ENCODE data around the gene KLK10. TPM values are rescaled to one million over a fixed set of nuclear protein-coding genes. Genes with fewer than 3 reads are reported as not detected.
A peak's percentile ranks its signal among the peaks of the same experiment; 100 is the strongest.
"Not testable (repeated sequence)": the region's sequence is repeated elsewhere in the genome, so short reads cannot be mapped to it uniquely, and the experiment has no call there.

Gene KLK10
- total RNA-seq, 4 donors from 2014 or later = 73.4 to 816 (median 310) TPM

GRCh38 chr19:50975766-50976165 lies 43.7 kb downstream of the KLK10 start:
- H3K27me3 ChIP-seq = peaks cover 0 to 68% (median 0%) of the 10 kb centered on the region in 4 donors
- intact Hi-C loops (cut with DNase I) = no loop called here
- peaks cover 8 to 37% (median 11%) of the 10 kb centered on the region in 3 donors for H3K4me1 ChIP-seq
- no peaks in the 10 kb centered on the region for H3K9me3 ChIP-seq
- no peak for DNase-seq
- H3K4me3 ChIP-seq = no peak overlapping the region
- H3K27ac ChIP-seq = peak overlapping the region; percentile 55 to 77 (median 64)
- no peaks in the 10 kb centered on the region for H3K36me3 ChIP-seq
- 8% methylated on average over 8 of the region's 8 CpGs for WGBS, 2 donors
- no peak for TF ChIP-seq POLR2A (IDR thresholded peaks at IDR 0.05)
- no peak for TF ChIP-seq CTCF (IDR thresholded peaks at IDR 0.05)

DNA sequence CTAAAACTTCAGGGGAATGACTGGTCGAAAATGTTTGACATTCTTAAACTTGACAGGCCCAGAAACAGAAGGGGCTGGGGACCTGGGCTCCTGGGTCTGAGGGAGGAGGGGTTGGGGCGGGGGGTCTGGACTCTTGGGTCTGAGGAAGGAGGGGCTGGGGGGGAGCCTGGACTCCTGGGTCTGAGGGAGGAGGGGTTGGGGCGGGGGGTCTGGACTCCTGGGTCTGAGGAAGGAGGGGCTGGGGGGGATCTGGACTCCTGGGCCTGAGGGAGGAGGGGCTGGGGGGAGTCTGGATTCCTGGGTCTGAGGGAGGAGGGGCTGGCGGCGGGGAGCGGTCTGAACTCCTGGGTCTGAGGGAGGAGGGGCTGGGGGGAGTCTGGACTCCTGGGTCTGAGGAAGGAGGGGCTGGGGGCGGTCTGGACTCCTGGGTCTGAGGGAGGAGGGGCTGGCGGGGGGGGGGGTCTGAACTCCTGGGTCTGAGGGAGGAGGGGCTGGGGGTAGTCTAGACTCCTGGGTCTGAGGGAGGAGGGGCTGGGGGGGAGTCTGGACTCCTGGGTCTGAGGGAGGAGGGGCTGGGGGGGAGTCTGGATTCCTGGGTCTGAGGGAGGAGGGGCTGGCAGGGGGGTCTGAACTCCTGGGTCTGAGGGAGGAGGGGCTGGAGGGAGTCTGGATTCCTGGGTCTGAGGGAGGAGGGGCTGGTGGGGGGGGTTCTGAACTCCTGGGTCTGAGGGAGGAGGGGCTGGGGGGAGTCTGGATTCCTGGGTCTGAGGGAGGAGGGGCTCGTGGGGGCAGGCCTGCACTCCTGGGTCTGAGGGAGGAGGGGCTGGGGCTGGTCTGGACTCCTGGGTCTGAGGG lies 44.6 kb downstream of the KLK10 start:
- Histone ChIP-seq H3K9me3 (no peaks in the 10 kb centered on the region), H3K27ac (peak overlapping the region; percentile 55 to 77 (median 64)), H3K36me3 (no peaks in the 10 kb centered on the region), H3K27me3 (peaks cover 0 to 68% (median 0%) of the 10 kb centered on the region in 4 donors), H3K4me3 (no peak overlapping the region), H3K4me1 (peaks cover 9 to 44% (median 11%) of the 10 kb centered on the region in 3 donors)
- 27 to 29% methylated on average over 1 of the region's 9 CpGs for WGBS, 2 donors
- intact Hi-C loops (cut with DNase I) = no loop called here
- DNase-seq = no peak
- TF ChIP-seq POLR2A (IDR thresholded peaks at IDR 0.05) = no peak
- TF ChIP-seq CTCF (IDR thresholded peaks at IDR 0.05) = no peak

DNA sequence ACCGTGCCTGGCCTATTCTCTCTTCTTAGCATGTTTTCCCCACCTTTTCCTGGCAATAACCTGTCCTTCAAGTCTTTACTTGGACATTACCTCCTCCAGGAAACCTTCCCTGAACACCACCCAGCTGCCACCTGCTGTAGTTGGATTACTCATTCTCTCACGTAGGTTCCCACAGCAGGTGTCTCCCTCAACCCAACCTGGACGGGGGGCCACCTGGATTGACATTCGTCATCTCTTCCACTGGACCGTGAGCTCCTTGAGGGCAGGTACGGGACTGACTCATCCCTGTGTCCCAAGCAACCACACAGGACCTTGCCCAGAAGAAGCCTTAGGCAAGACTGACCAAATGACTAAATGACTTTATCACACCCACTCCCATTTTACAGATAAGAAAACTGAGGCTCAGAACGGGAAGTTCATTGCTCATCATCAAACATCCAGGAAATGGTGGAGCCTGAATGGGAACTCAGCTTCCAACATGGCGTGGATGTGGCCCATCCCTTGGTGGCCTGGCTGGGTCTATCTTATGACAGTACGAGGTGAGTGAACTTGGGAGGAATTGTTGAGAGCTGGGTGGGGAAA lies 46.6 kb downstream of the KLK10 start:
- H3K27me3 ChIP-seq = peaks cover 0 to 72% (median 0%) of the 10 kb centered on the region in 4 donors

GRCh38 chr19:50969810-50970209 lies 49.7 kb downstream of the KLK10 start:
- DNase-seq; H3K36me3 ChIP-seq; intact Hi-C loops (cut with DNase I); H3K9me3 ChIP-seq: not testable (repeated sequence)
- peak overlapping the region in 1 of 4 donors; percentile 24 for H3K4me3 ChIP-seq
- peak overlapping the region; percentile 31 to 57 (median 44) for H3K27ac ChIP-seq
- H3K4me1 ChIP-seq = peaks cover 10 to 50% (median 13%) of the 10 kb centered on the region in 3 donors
- H3K27me3 ChIP-seq = peaks cover 0 to 72% (median 0%) of the 10 kb centered on the region in 4 donors
- WGBS, 2 donors = 62 to 66% methylated on average over 3 of the region's 3 CpGs

More for the DNA sequence above, 46.6 kb downstream of the KLK10 start:
- peak overlapping the region; percentile 39 to 63 (median 52) for H3K27ac ChIP-seq
- peaks cover 10 to 49% (median 13%) of the 10 kb centered on the region in 3 donors for H3K4me1 ChIP-seq
- H3K36me3 ChIP-seq = no peaks in the 10 kb centered on the region
- WGBS, 2 donors = 48 to 63% methylated on average over 6 to 9 of the region's 9 CpGs
- no peaks in the 10 kb centered on the region for H3K9me3 ChIP-seq
- intact Hi-C loops (cut with DNase I) = no loop called here
- no peak overlapping the region for H3K4me3 ChIP-seq
- TF ChIP-seq POLR2A (IDR thresholded peaks at IDR 0.05) (no peak), CTCF (IDR thresholded peaks at IDR 0.05) (no peak)
- DNase-seq = no peak

- 39 to 72% methylated on average over 7 to 11 of the region's 19 CpGs for WGBS, 2 donors
- Histone ChIP-seq H3K4me3 (peak within 1 kb of the TSS in 1 of 4 donors; percentile 24), H3K4me1 (peaks cover 10 to 50% (median 13%) of the 10 kb centered on the region in 3 donors), H3K27ac (peak within 1 kb of the TSS; percentile 31 to 57 (median 55)), H3K36me3 (no peaks in the 10 kb centered on the region), H3K27me3 (peaks cover 0 to 75% (median 0%) of the 10 kb centered on the region in 4 donors), H3K9me3 (no peaks in the 10 kb centered on the region)
- intact Hi-C loops (cut with DNase I) = no loop called here
- TF ChIP-seq CTCF (IDR thresholded peaks at IDR 0.05) (no peak), POLR2A (IDR thresholded peaks at IDR 0.05) (no peak)
- DNase-seq = no peak
Measured at GRCh38 chr19:50969413-50969760, 50.1 kb downstream of the KLK10 start, which contains the start of gene KLK6. Gene KLK6, minus strand, starts transcription at chr19:50969591. Its CDS starts 1,487 bp downstream, at chr19:50968104.
